ENCODE data around the gene TP63.

GRCh38 chr3:189631409-189631808 lies 220 bp downstream of the TP63 start:
- TF ChIP-seq CTCF (IDR thresholded peaks at IDR 0.05; ENCODE audit: insufficient read depth, low read length) (no peak), POLR2AphosphoS5 (IDR thresholded peaks at IDR 0.05; ENCODE audit: low read depth) (no peak)
